OCI-LY1 (cell line): Measurements from ENCODE around the gene PCP2.

Experiments used
- H2AFZ ChIP-seq: fragments of 200-600 bp; sonication (generic), shearing (Covaris generic); 2 replicates; pipeline ENCODE4 v1.6.0; 2014; ENCODE audit warnings: antibody characterized with exemption, mild to moderate bottlenecking, low read length
- H3F3A ChIP-seq: fragments of 200-600 bp; sonication (generic), shearing (Covaris generic); 2 replicates; pipeline ENCODE4 v1.6.0; 2014; ENCODE audit warnings: mild to moderate bottlenecking, antibody characterized with exemption, low read length, moderate library complexity; ENCODE audit not compliant: insufficient read depth
- H3K27ac ChIP-seq: fragments of 200-600 bp; sonication (generic); 2 replicates; pipeline ENCODE4 v1.5.1; 2014; ENCODE audit warnings: low read length, mixed run types, mild to moderate bottlenecking, low read depth; ENCODE audit not compliant: poor library complexity, severe bottlenecking
- H3K27me3 ChIP-seq: fragments of 200-600 bp; sonication (generic); 2 replicates; pipeline ENCODE4 v1.6.0; 2014; ENCODE audit warnings: antibody characterized with exemption, mild to moderate bottlenecking, low read length, moderate library complexity; ENCODE audit not compliant: insufficient read depth
- H3K36me3 ChIP-seq: fragments of 200-600 bp; sonication (generic); 2 replicates; pipeline ENCODE4 v1.6.1; 2014; ENCODE audit warnings: mild to moderate bottlenecking, antibody characterized with exemption, low read length, moderate library complexity, mixed read lengths; ENCODE audit not compliant: insufficient read depth
- H3K4me1 ChIP-seq: fragments of 200-600 bp; sonication (generic); 2 replicates; pipeline ENCODE4 v1.5.1; 2014; ENCODE audit warnings: mild to moderate bottlenecking, low read length, moderate library complexity; ENCODE audit not compliant: insufficient read depth, severe bottlenecking
- H3K4me2 ChIP-seq: fragments of 200-600 bp; sonication (generic), shearing (Covaris generic); 2 replicates; pipeline ENCODE4 v1.6.1; 2014; ENCODE audit warnings: low read length
- H3K4me3 ChIP-seq: fragments of 200-600 bp; sonication (generic); 2 replicates; pipeline ENCODE4 v1.5.1; 2014; ENCODE audit warnings: low read length, low read depth, mild to moderate bottlenecking, mixed read lengths; ENCODE audit not compliant: poor library complexity, severe bottlenecking
- H3K79me2 ChIP-seq: fragments of 200-600 bp; shearing (Covaris generic); 2 replicates; pipeline ENCODE4 v1.6.1; 2016; ENCODE audit warnings: mixed run types, low read length, mixed read lengths; ENCODE audit not compliant: insufficient read depth
- H3K9ac ChIP-seq: fragments of 200-600 bp; sonication (generic), shearing (Covaris generic); 2 replicates; pipeline ENCODE4 v1.6.1; 2014; ENCODE audit warnings: mild to moderate bottlenecking, low read length, mixed read lengths
- H3K9me2 ChIP-seq: fragments of 200-600 bp; sonication (generic), shearing (Covaris generic); 2 replicates; pipeline ENCODE4 v1.6.1; 2014; ENCODE audit warnings: low read depth, mild to moderate bottlenecking, low read length, mixed read lengths
- H3K9me3 ChIP-seq: fragments of 200-600 bp; shearing (Covaris generic); 2 replicates; pipeline ENCODE4 v1.6.1; 2014; ENCODE audit warnings: low read length, mixed read lengths
- H4K20me1 ChIP-seq: fragments of 200-600 bp; sonication (generic), shearing (Covaris generic); 2 replicates; pipeline ENCODE4 v1.6.0; 2016; ENCODE audit warnings: mild to moderate bottlenecking, low read length; ENCODE audit not compliant: insufficient read depth
- CTCF ChIP-seq: fragments of 200-600 bp; sonication (generic), shearing (Covaris generic); IDR thresholded peaks from 2 replicates; pipeline ENCODE4 v1.5.1; 2017; ENCODE audit warnings: mild to moderate bottlenecking, antibody characterized with exemption, low read length, moderate library complexity, mixed read lengths
- EZH2 ChIP-seq: fragments of 200-600 bp; sonication (generic), shearing (Covaris generic); IDR thresholded peaks from 2 replicates; pipeline ENCODE4 v1.8.0; 2017; ENCODE audit warnings: borderline replicate concordance, mixed run types, mild to moderate bottlenecking, antibody characterized with exemption, low read length, moderate library complexity, mixed read lengths

The PCP2 gene

GRCh38 chr19:7614859-7615741, 18.4 kb downstream of the PCP2 start:
- Histone ChIP-seq H3K36me3 (peaks cover 16% of the 10 kb centered on the region; the same call in 1 of the 2 replicates), H3K9me2 (no peaks in the 10 kb centered on the region), H3K79me2 (no peaks in the 10 kb centered on the region), H2AFZ (no peak overlapping the region), H3F3A (no peaks in the 10 kb centered on the region), H3K27ac (no peak overlapping the region), H3K9me3 (no peaks in the 10 kb centered on the region), H3K4me2 (no peak overlapping the region), H3K4me1 (no peaks in the 10 kb centered on the region), H3K4me3 (no peak overlapping the region), H3K9ac (no peak overlapping the region), H4K20me1 (no peaks in the 10 kb centered on the region), H3K27me3 (no peaks in the 10 kb centered on the region)
- TF ChIP-seq EZH2 (no peak), CTCF (no peak)

GRCh38 chr19:7612282-7613274, 20.9 kb downstream of the PCP2 start:
- Histone ChIP-seq H3K36me3 (0 out of 2 replicates have a peak, but pooled peaks cover 2% of the 10 kb centered on the region), H2AFZ (no peak overlapping the region), H3K79me2 (no peaks in the 10 kb centered on the region), H3K9me2 (no peaks in the 10 kb centered on the region), H3K9me3 (no peaks in the 10 kb centered on the region), H3K4me3 (no peak overlapping the region), H4K20me1 (no peaks in the 10 kb centered on the region), H3K4me1 (no peaks in the 10 kb centered on the region), H3K27ac (no peak overlapping the region), H3K27me3 (no peaks in the 10 kb centered on the region), H3K9ac (no peak overlapping the region), H3K4me2 (no peak overlapping the region), H3F3A (no peaks in the 10 kb centered on the region)
- TF ChIP-seq CTCF (no peak), EZH2 (no peak)

- Histone ChIP-seq H3K9me2 (no peaks in the 10 kb centered on the region), H3K79me2 (no peaks in the 10 kb centered on the region), H3F3A (no peaks in the 10 kb centered on the region), H3K4me1 (no peaks in the 10 kb centered on the region), H3K9me3 (no peaks in the 10 kb centered on the region), H3K4me3 (no peak overlapping the region), H4K20me1 (no peaks in the 10 kb centered on the region), H3K4me2 (no peak overlapping the region), H3K27ac (no peak overlapping the region), H3K36me3 (no peaks in the 10 kb centered on the region), H2AFZ (no peak overlapping the region), H3K9ac (no peak overlapping the region), H3K27me3 (no peaks in the 10 kb centered on the region)
- TF ChIP-seq EZH2 (no peak), CTCF (no peak)
Observed at GRCh38 chr19:7611541-7612279, 21.8 kb downstream of the PCP2 start.
